HAP-1 (cell line): ENCODE results near the gene NIPAL3.

Experiments used
- DNase-seq, 2 experiments: peaks; one replicate each; pipeline ENCODE4 v3.0.0-alpha.2; 2016 to 2020; ENCODE audit warnings: low spot score in 2 of 2
- H3K27me3 ChIP-seq: fragments of 250-450 bp; sonication (Bioruptor Pico); 2 replicates; pipeline ENCODE4 v1.5.1; 2020; ENCODE audit warnings: low read depth, mild to moderate bottlenecking, moderate library complexity
- H3K36me3 ChIP-seq: fragments of 250-450 bp; sonication (Bioruptor Pico); replicated peaks from 2 replicates; pipeline ENCODE4 v1.5.1; 2020; ENCODE audit warnings: mild to moderate bottlenecking
- H3K4me1 ChIP-seq: fragments of 250-450 bp; sonication (Bioruptor Pico); 2 replicates; pipeline ENCODE4 v1.5.1; 2020; ENCODE audit warnings: mild to moderate bottlenecking
- H3K4me3 ChIP-seq: fragments of 250-450 bp; sonication (Bioruptor Pico); 2 replicates; pipeline ENCODE4 v1.5.1; 2020; ENCODE audit warnings: mild to moderate bottlenecking, moderate library complexity
- H3K9me3 ChIP-seq: fragments of 250-450 bp; sonication (Bioruptor Pico); 2 replicates; pipeline ENCODE4 v1.5.1; 2020; ENCODE audit warnings: mild to moderate bottlenecking, moderate library complexity
- in situ Hi-C: fragments of 300-500 bp; cut with MboI; formaldehyde crosslinking; loops from 3 replicates; pipeline ENCODE4 v1.14.3; 2020; ENCODE audit warnings: low sequenced_read_pairs, inconsistent platforms, mixed read lengths

Gene NIPAL3

DNA sequence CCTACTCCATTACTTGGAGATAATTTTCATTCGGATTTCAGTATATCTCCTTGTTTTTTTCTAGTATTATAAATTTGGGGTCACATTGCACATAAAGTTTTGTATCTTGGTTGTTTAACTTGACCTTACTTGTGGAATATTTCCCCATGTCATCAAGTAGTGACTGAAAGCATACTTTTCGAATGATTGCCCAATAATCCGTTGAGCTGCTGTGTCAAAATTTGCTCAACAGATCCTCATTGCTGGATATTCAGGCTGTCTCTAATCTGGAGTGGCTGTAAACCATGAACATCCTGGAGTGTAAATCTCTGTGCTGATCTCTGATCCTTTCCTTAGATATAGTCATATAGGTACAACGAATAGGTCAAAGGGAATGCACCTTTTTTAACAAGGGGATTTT, 4.9 kb downstream of the NIPAL3 start:
- no peaks in the 10 kb centered on the region for H3K36me3 ChIP-seq
- H3K4me1 ChIP-seq: peaks cover 17% of the 10 kb centered on the region
- no peak for DNase-seq
- no peaks in the 10 kb centered on the region for H3K9me3 ChIP-seq
- H3K4me3 ChIP-seq: no peak overlapping the region
- H3K27me3 ChIP-seq: no peaks in the 10 kb centered on the region
- in situ Hi-C loops: no loop called here

- H3K36me3 ChIP-seq: no peaks in the 10 kb centered on the region
- peaks cover 13% of the 10 kb centered on the region for H3K4me1 ChIP-seq
- H3K9me3 ChIP-seq: no peaks in the 10 kb centered on the region
- no peak for DNase-seq
- H3K4me3 ChIP-seq: no peak overlapping the region
- H3K27me3 ChIP-seq: no peaks in the 10 kb centered on the region
- in situ Hi-C loops: no loop called here
These were observed 5.9 kb downstream of the NIPAL3 start for GRCh38 chr1:24421502-24421901.

DNA sequence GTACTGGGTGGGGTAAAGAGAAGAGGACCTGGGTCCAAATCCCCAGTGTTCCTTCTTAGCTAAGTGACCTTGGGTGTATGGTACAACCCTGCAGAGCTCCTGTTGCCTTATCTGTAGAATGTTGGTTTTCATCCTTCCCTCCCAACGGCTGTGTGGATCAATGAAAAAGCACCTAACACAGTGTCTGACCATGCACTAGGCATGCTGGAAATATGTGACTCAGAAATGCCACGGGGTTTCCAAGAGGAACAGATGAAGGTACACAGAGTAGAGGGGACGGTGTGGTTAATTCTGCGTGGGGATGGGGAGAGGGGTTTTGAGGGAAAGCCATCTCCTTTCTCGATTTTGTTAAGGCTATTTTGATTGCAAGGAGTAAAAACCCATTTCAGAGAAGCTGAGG, 8.6 kb downstream of the NIPAL3 start:
- in situ Hi-C loops: no loop called here
- Histone ChIP-seq H3K27me3 (no peaks in the 10 kb centered on the region), H3K36me3 (no peaks in the 10 kb centered on the region), H3K4me3 (no peak overlapping the region), H3K9me3 (no peaks in the 10 kb centered on the region), H3K4me1 (peaks cover 10% of the 10 kb centered on the region)
- DNase-seq: no peak

GRCh38 chr1:24424990-24425389, 9.4 kb downstream of the NIPAL3 start:
- no peaks in the 10 kb centered on the region for H3K36me3 ChIP-seq
- peaks cover 10% of the 10 kb centered on the region for H3K4me1 ChIP-seq
- no peaks in the 10 kb centered on the region for H3K9me3 ChIP-seq
- H3K4me3 ChIP-seq: no peak overlapping the region
- in situ Hi-C loops: no loop called here
- H3K27me3 ChIP-seq: no peaks in the 10 kb centered on the region
- no peak for DNase-seq

DNA sequence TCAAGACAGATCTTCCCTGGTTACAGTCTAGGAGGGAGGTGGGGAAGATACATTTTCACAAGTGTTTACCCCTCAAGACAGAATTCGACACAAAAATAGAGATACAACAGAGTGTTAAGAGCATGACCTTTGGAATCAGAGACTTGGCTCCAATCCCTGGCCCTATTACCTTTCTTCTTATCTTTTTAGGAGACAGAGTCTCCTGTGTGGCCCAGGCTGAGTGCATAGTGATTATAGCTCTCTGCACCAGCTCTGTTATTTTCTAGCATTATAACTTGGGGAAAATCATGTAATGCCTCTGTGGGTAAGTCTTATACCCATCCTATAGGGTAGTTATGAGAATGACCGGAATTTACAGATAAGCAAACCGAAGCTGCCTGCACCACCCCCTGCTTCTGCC, 9.8 kb downstream of the NIPAL3 start:
- no peaks in the 10 kb centered on the region for H3K36me3 ChIP-seq
- peaks cover 10% of the 10 kb centered on the region for H3K4me1 ChIP-seq
- no peaks in the 10 kb centered on the region for H3K27me3 ChIP-seq
- no peak overlapping the region for H3K4me3 ChIP-seq
- in situ Hi-C loops: no loop called here
- H3K9me3 ChIP-seq: no peaks in the 10 kb centered on the region
- no peak for DNase-seq

- no peaks in the 10 kb centered on the region for H3K36me3 ChIP-seq
- in situ Hi-C loops: no loop called here
- DNase-seq: no peak
- H3K27me3 ChIP-seq: no peaks in the 10 kb centered on the region
- peaks cover 10% of the 10 kb centered on the region for H3K4me1 ChIP-seq
- no peak overlapping the region for H3K4me3 ChIP-seq
- H3K9me3 ChIP-seq: no peaks in the 10 kb centered on the region
These were observed 10.3 kb downstream of the NIPAL3 start for GRCh38 chr1:24425922-24426321.

DNA sequence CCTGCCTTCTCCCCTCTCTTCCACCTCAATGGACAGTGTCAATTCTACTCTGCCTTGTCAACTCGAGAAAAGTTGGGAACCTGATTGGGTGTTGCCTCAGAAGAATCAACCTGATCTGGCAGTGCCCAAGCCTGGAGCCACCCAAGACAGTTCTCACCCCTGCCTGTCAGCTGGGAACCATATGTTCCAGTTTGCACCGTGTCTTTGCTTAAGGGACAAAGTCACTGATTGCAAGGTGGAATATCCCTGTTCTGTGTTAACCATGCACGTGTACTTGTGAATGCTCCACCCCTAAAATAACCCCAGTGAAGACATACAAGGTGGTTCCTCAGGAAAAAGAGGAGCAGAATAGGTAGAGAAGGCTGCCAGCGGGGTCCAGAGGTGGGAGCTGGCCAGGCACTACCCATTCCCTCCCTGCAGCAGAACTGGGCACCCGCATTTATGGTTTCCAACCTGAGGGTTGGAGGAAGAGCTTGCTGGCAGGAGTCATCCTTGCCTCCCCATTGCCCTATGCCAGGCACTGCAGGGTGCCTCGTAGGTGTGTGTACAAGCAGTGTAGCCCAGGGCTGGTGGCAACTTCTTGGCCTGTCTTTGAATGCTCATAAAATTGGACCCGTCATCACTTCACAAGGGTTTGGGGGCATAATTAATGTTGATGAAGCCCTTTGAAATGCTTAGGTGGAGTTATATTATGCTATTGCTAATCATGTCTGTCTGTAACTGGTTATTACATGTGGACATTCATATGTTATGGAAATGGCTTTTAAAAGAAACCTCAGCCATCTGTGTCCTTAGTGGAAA, 11.3 kb downstream of the NIPAL3 start:
- no peaks in the 10 kb centered on the region for H3K36me3 ChIP-seq
- H3K27me3 ChIP-seq: no peaks in the 10 kb centered on the region
- no peak overlapping the region for H3K4me3 ChIP-seq
- no peaks in the 10 kb centered on the region for H3K9me3 ChIP-seq
- in situ Hi-C loops: no loop called here
- DNase-seq: no peak
- H3K4me1 ChIP-seq: peaks cover 10% of the 10 kb centered on the region

GRCh38 chr1:24427545-24427862, 11.9 kb downstream of the NIPAL3 start:
- Histone ChIP-seq H3K4me3 (no peak overlapping the region), H3K4me1 (peaks cover 10% of the 10 kb centered on the region), H3K36me3 (no peaks in the 10 kb centered on the region), H3K9me3 (no peaks in the 10 kb centered on the region), H3K27me3 (no peaks in the 10 kb centered on the region)
- in situ Hi-C loops: no loop called here
- no peak for DNase-seq

GRCh38 chr1:24435782-24436365, 20.3 kb downstream of the NIPAL3 start:
- no peaks in the 10 kb centered on the region for H3K27me3 ChIP-seq
- in situ Hi-C loops: no loop called here
- no peaks in the 10 kb centered on the region for H3K9me3 ChIP-seq
- peaks cover 12% of the 10 kb centered on the region for H3K4me1 ChIP-seq
- no peaks in the 10 kb centered on the region for H3K36me3 ChIP-seq
- no peak overlapping the region for H3K4me3 ChIP-seq
- no peak for DNase-seq

- no peak for DNase-seq
- in situ Hi-C loops: no loop called here
- peaks cover 17% of the 10 kb centered on the region for H3K4me1 ChIP-seq
- no peaks in the 10 kb centered on the region for H3K9me3 ChIP-seq
- H3K4me3 ChIP-seq: no peak overlapping the region
- no peaks in the 10 kb centered on the region for H3K27me3 ChIP-seq
- no peaks in the 10 kb centered on the region; the same call in 1 of the 2 replicates for H3K36me3 ChIP-seq
These were observed 22.2 kb downstream of the NIPAL3 start for GRCh38 chr1:24437631-24438396.

DNA sequence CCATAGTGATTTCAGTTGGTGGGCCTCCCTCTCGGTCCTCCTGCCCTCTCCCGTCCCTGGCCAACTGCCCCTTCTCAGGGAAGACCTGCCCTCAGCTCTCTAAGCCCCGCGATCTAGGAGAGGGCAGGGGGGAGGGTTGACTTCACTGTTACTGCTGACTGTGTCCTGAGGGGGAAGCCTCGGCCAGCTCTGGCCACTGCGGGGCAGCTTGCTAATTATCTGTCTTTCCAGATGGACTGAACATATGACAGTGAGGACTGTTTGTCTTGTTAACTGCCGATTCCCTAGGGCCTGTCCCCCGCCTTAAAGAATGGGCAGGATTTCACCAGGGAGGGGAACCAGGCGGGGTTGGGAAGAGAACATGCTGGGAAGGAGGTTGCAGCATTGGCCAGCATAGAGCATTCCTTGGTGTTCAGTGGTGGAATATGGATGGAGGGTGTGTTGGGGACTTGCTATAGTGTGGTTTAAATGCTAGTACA, 22.9 kb downstream of the NIPAL3 start:
- H3K9me3 ChIP-seq: no peaks in the 10 kb centered on the region
- H3K36me3 ChIP-seq: no peaks in the 10 kb centered on the region; the same call in 1 of the 2 replicates
- in situ Hi-C loops: no loop called here
- no peaks in the 10 kb centered on the region for H3K27me3 ChIP-seq
- H3K4me1 ChIP-seq: peaks cover 24% of the 10 kb centered on the region
- H3K4me3 ChIP-seq: no peak overlapping the region
- DNase-seq: peak; percentile 61 to 73

- Histone ChIP-seq H3K27me3 (no peaks in the 10 kb centered on the region), H3K4me3 (no peak overlapping the region), H3K4me1 (peaks cover 26% of the 10 kb centered on the region), H3K36me3 (no peaks in the 10 kb centered on the region; the same call in 1 of the 2 replicates), H3K9me3 (no peaks in the 10 kb centered on the region)
- in situ Hi-C loops: no loop called here
- DNase-seq: no peak
These were observed 24.8 kb downstream of the NIPAL3 start for GRCh38 chr1:24440436-24440835.

DNA sequence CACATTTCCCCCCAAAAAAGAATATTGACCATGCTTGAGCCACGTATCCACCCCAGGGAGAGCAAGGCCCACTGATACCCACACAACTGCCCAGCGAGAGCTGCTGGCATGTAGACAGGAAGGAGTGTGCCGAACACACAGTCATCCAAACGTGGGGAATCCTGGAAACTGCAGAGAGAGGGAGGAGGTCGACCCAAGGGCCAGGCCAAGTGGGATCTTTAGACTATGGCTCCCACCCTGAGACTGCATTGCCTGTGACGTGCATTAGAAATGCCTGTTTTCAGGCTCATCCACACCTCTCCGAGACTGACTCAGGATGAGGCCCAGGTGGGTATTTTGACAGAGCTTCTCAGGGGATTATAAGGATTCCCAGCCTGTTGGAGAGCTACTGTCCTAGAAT, 25.9 kb downstream of the NIPAL3 start:
- in situ Hi-C loops: no loop called here
- no peaks in the 10 kb centered on the region; the same call in 1 of the 2 replicates for H3K36me3 ChIP-seq

More for the DNA sequence above, 25.9 kb downstream of the NIPAL3 start:
- Histone ChIP-seq H3K4me3 (no peak overlapping the region), H3K9me3 (no peaks in the 10 kb centered on the region), H3K27me3 (no peaks in the 10 kb centered on the region), H3K4me1 (peaks cover 26% of the 10 kb centered on the region)
- no peak for DNase-seq
